Natural killer cell (primary cell): Measurements from ENCODE around the gene MYO16. TPM values are rescaled to one million over a fixed set of nuclear protein-coding genes. Genes with fewer than 3 reads are reported as not detected.

ENCODE experiments used
- ATAC-seq, 3 donors: fragments of 150-1000 bp in 2 of 3; fragments of 200-7000 bp in 1 of 3; cut with Tn5 transposase; 1 replicate in 1 of 3; 2 replicates in 2 of 3; pipeline ENCODE4 v1.10.0; 2021; ENCODE audit warnings: mild to moderate bottlenecking in 2 of 3, moderate library complexity in 2 of 3
- DNase-seq, 2 donors: peaks; one replicate each; pipeline versions ENCODE4 v3.0.0 to v3.0.0-alpha.2; 2013 to 2021; ENCODE audit warnings: mixed read lengths in 1 of 2
- H3K27ac ChIP-seq: one replicate; pipeline ENCODE4 v1.5.1; 2013; ENCODE audit warnings: mild to moderate bottlenecking, low read length
- H3K27me3 ChIP-seq: one replicate; pipeline ENCODE4 v1.6.1; 2013; ENCODE audit warnings: low read length; ENCODE audit not compliant: control insufficient read depth, insufficient read depth
- H3K36me3 ChIP-seq: one replicate; pipeline ENCODE4 v1.6.1; 2013; ENCODE audit warnings: low read length; ENCODE audit not compliant: control insufficient read depth, insufficient read depth
- H3K4me1 ChIP-seq: one replicate; pipeline ENCODE4 v1.6.1; 2013; ENCODE audit warnings: low read length; ENCODE audit not compliant: control insufficient read depth, insufficient read depth
- H3K4me3 ChIP-seq: one replicate; pipeline ENCODE4 v1.5.1; 2013; ENCODE audit warnings: low read length
- H3K9me3 ChIP-seq: one replicate; pipeline ENCODE4 v1.6.1; 2013; ENCODE audit warnings: low read length; ENCODE audit not compliant: control insufficient read depth, insufficient read depth
- H3K27ac Mint-ChIP-seq, 2 donors: one replicate each; pipeline ENCODE4 v1.8.0; 2022; ENCODE audit warnings: mild to moderate bottlenecking in 2 of 2, mixed read lengths in 2 of 2, moderate library complexity in 1 of 2
- H3K27me3 Mint-ChIP-seq, 2 donors: one replicate each; pipeline ENCODE4 v1.8.0; 2022; ENCODE audit warnings: low read depth in 2 of 2, mixed read lengths in 2 of 2
- H3K36me3 Mint-ChIP-seq: one replicate; pipeline ENCODE4 v1.8.0; 2022; ENCODE audit warnings: mixed read lengths
- H3K4me1 Mint-ChIP-seq, 2 donors: one replicate each; pipeline ENCODE4 v1.8.0; 2022; ENCODE audit warnings: mixed read lengths in 2 of 2
- H3K4me3 Mint-ChIP-seq: one replicate; pipeline ENCODE4 v1.8.0; 2022; ENCODE audit warnings: mild to moderate bottlenecking, moderate library complexity, mixed read lengths
- H3K9me3 Mint-ChIP-seq, 2 donors: one replicate each; pipeline ENCODE4 v1.8.0; 2022; ENCODE audit warnings: mixed read lengths in 2 of 2
- CTCF ChIP-seq: fragments of 200-600 bp; IDR thresholded peaks from one replicate; pipeline ENCODE4 v1.8.0; 2022; ENCODE audit warnings: antibody characterized with exemption
- WGBS: methylation state at CpG from one replicate; pipeline ENCODE4 v1.1.7; 2013; ENCODE audit warnings: missing lambda C conversion rate; ENCODE audit not compliant: insufficient coverage; 5-methylcytosine and 5-hydroxymethylcytosine counted together
- intact Hi-C: fragments of 100-400 bp; cut with micrococcal nuclease; formaldehyde crosslinking; loops from one replicate; pipeline ENCODE4 v1.14.2; 2022
- total RNA-seq, 4 donors: library from RNA; stranded (reverse); fragments of 120-200 nt in 1 of 4; gene quantifications; one replicate each; pipeline versions ENCODE4 v1.2.3 to v1.2.4, GENCODE V29; 2013 to 2022

MYO16 gene
- total RNA-seq, 3 donors from 2014 or later (not counting 1 experiment from before 2014, with no cell fraction given): 0.28 TPM; not detected in 2

GRCh38 chr13:108755083-108755482 lies 125.7 kb downstream of the MYO16 start:
- no peaks in the 10 kb centered on the region for H3K4me1 Mint-ChIP-seq
- Histone ChIP-seq H3K4me3 (no peak overlapping the region), H3K27me3 (no peaks in the 10 kb centered on the region), H3K27ac (no peak overlapping the region), H3K36me3 (no peaks in the 10 kb centered on the region), H3K9me3 (no peaks in the 10 kb centered on the region), H3K4me1 (no peaks in the 10 kb centered on the region)
- no peak overlapping the region for H3K27ac Mint-ChIP-seq
- H3K9me3 Mint-ChIP-seq: peaks cover 0 to 5% of the 10 kb centered on the region in 2 donors
- no peaks in the 10 kb centered on the region for H3K27me3 Mint-ChIP-seq
- ATAC-seq (no peak), DNase-seq (no peak)
- H3K36me3 Mint-ChIP-seq: no peaks in the 10 kb centered on the region
- no peak overlapping the region for H3K4me3 Mint-ChIP-seq
- TF ChIP-seq CTCF: no peak
- intact Hi-C loops: no loop called here

GRCh38 chr13:108760129-108760528 lies 130.7 kb downstream of the MYO16 start:
- no peak overlapping the region for H3K4me3 Mint-ChIP-seq
- intact Hi-C loops: no loop called here
- H3K9me3 Mint-ChIP-seq: peaks cover 4 to 7% of the 10 kb centered on the region in 2 donors
- H3K27ac Mint-ChIP-seq: no peak overlapping the region
- no peaks in the 10 kb centered on the region for H3K27me3 Mint-ChIP-seq
- Histone ChIP-seq H3K4me1 (no peaks in the 10 kb centered on the region), H3K27me3 (no peaks in the 10 kb centered on the region), H3K27ac (no peak overlapping the region), H3K9me3 (no peaks in the 10 kb centered on the region), H3K36me3 (no peaks in the 10 kb centered on the region), H3K4me3 (no peak overlapping the region)
- H3K4me1 Mint-ChIP-seq: no peaks in the 10 kb centered on the region
- DNase-seq (no peak), ATAC-seq (no peak)
- H3K36me3 Mint-ChIP-seq: no peaks in the 10 kb centered on the region
- no CpG with 5 or more reads among the region's 1 CpG for WGBS
- no peak for TF ChIP-seq CTCF

GRCh38 chr13:108760541-108760940 lies 131.1 kb downstream of the MYO16 start:
- Histone ChIP-seq H3K4me1 (no peaks in the 10 kb centered on the region), H3K27me3 (no peaks in the 10 kb centered on the region), H3K9me3 (no peaks in the 10 kb centered on the region), H3K27ac (no peak overlapping the region), H3K36me3 (no peaks in the 10 kb centered on the region), H3K4me3 (no peak overlapping the region)
- Mint-ChIP-seq H3K27ac (no peak overlapping the region), H3K4me3 (no peak overlapping the region), H3K4me1 (no peaks in the 10 kb centered on the region), H3K36me3 (no peaks in the 10 kb centered on the region), H3K27me3 (no peaks in the 10 kb centered on the region), H3K9me3 (peaks cover 4 to 7% of the 10 kb centered on the region in 2 donors)
- intact Hi-C loops: no loop called here
- DNase-seq (no peak), ATAC-seq (no peak)
- no CpG with 5 or more reads among the region's 3 CpGs for WGBS
- TF ChIP-seq CTCF: no peak

- H3K4me1 ChIP-seq: no peaks in the 10 kb centered on the region
- H3K9me3 Mint-ChIP-seq: peaks cover 9 to 10% of the 10 kb centered on the region in 2 donors
- H3K36me3 ChIP-seq: no peaks in the 10 kb centered on the region
- ATAC-seq (no peak), DNase-seq (no peak)
- no peak overlapping the region for H3K4me3 Mint-ChIP-seq
- no peak overlapping the region for H3K27ac ChIP-seq
- no peaks in the 10 kb centered on the region for H3K4me1 Mint-ChIP-seq
- no peaks in the 10 kb centered on the region for H3K27me3 ChIP-seq
- WGBS: 76% methylated on average over 5 of the region's 5 CpGs
- H3K4me3 ChIP-seq: no peak overlapping the region
- H3K9me3 ChIP-seq: no peaks in the 10 kb centered on the region
- TF ChIP-seq CTCF: no peak
- H3K27ac Mint-ChIP-seq: no peak overlapping the region
- no peaks in the 10 kb centered on the region for H3K27me3 Mint-ChIP-seq
- no peaks in the 10 kb centered on the region for H3K36me3 Mint-ChIP-seq
- intact Hi-C loops: no loop called here
Measured at GRCh38 chr13:108768035-108768434, 138.6 kb downstream of the MYO16 start.
